22Rv1 (cell line): ENCODE results near the gene ROGDI.

Experiments
- CTCF ChIP-seq: fragments of 450-650 bp; IDR thresholded peaks from 2 replicates; pipeline ENCODE4 v1.5.1; 2017; ENCODE audit warnings: mild to moderate bottlenecking
- ZFX ChIP-seq: fragments of 450-650 bp; IDR thresholded peaks from 2 replicates; pipeline ENCODE4 v1.6.1; 2017; ENCODE audit warnings: antibody characterized with exemption, borderline replicate concordance

DNA sequence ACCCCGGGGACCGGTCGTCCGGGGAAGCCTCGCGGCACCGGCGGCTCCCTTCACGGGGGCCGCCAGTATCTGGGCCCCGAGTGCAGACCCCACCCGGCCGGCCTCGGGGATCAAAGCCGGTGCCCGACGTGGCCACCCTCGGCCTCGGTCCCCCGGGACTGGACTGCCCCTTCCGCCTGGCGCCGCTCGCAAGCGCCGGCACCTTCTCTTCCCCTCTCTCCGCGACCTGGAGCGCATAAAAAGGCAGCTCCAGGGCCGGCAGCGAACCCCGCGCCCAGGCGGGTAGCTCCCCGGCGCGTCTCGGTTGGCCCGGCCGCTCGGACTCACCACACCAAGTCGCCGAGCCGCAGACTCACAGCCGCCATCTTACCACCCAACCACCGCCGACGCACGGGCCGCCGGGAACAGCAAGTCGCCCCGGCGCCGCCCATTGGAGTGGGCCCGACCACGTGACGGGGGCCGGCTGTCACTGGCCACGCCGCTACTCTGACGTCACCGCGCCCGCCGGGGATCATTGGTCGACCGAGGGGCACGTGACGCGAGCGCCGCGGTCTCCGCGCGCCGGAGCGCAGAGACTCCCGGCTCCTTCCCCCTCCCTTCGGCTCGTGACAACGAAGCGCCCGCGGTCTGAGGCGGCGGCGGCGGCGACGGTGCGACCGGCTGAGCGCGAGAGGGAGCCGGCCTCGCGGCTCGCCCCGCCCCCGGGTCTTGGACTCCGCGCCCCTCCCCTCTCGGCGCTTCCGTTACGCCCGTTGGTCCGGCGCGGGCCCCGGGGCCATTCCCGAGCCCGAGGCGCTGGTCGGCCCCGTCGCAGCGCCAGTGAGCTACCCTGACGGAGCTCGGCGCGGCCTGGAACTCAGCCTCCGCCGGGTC is 44.7 kb upstream of the ROGDI start, which contains the start of the genes GLYR1 and UBN1:
- TF ChIP-seq ZFX (no peak), CTCF (no peak)
